Dedifferentiated amniotic fluid mesenchymal stem cell (primary cell): ENCODE data around the gene ZSWIM4.
"Not testable (repeated sequence)": the region's sequence is repeated elsewhere in the genome, so short reads cannot be mapped to it uniquely, and the experiment has no call there.

Source experiments
- DNase-seq: peaks from one replicate; pipeline ENCODE4 v3.0.0-alpha.2; 2016; ENCODE audit errors: extremely low spot score

ZSWIM4 gene

DNA sequence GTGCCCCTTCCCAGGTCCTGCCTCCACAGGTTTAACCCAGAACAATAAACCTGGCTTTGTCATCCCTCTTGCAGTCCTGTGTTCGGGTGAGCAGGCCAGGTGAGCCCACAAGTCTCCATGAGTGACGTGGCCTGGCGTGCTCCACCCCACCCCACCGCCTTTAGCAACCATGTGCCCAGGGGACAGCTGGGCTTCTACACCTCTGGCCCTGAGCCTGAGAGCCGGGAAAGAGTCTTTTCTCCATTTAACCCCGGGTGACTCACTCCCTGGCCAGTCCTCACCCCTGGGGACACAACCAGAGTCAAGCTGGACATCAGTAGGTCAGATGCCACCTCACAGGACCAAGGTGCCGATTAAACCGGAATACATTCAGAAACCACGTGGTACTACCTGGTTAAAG lies 16.8 kb upstream of the ZSWIM4 start:
- DNase-seq: no peak

DNA sequence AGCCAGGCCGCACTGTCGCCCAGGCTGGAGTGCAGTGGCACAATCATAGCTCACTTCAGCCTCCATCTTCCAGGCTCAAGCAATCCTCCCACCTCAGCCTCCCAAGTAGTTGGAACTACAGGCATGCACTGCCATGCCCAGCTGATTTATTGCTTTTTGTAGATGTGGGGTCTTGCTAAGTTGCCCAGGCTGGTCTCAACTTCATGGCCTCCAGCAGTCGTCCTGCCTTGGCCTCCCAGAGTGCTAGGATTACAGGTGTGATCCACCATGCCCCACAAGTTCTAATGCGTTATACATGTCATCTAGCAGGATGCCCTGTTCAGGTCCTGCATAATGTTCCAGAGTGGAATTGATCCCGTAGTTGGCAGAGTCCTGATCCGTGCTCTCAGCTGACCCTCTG lies 16.4 kb upstream of the ZSWIM4 start:
- DNase-seq: no peak

DNA sequence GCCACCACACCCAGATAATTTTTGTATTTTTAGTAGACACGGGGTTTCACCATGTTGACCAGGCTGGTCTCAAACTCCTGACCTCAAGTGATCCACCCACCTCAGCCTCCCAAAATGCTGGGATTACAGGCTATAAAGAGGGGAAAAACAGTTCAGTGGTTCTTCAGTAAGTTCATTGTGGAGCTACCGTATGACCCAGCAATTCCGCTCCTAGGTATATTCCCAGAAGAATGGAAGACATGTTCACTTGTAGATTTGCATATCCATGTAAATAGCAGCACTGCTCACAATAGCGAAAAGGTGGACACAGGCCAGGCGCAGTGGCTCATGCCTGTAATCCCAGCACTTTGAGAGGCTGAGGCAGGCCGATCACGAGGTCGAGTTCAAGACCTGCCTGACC lies 15.4 kb upstream of the ZSWIM4 start:
- DNase-seq: not testable (repeated sequence)

DNA sequence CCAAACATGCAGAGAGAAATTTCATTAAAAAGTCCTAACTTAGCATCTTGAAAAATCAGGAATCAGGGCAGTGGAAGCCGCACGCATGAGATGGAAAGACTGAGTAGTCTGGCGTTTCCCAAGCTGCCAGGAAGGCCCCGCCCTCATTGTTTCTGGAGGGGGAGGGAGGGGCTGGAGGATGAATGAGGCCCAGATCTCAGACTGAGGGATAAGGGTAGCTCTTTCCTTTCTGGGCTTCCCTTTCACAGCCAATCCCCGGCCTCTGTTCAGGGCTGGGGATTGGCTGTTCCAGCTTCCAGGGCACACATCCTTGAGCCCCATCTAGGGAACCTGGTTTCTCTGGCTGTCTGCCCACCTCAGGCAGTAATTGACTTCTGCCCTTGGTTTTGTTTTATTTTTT lies 13.7 kb upstream of the ZSWIM4 start:
- DNase-seq: peak; percentile 95

GRCh38 chr19:13782537-13782936 lies 12.7 kb upstream of the ZSWIM4 start:
- no peak for DNase-seq

GRCh38 chr19:13783565-13784500 lies 11.4 kb upstream of the ZSWIM4 start:
- DNase-seq: no peak

- DNase-seq: peak; percentile 62
Measured at GRCh38 chr19:13784731-13785452, 10.4 kb upstream of the ZSWIM4 start.

DNA sequence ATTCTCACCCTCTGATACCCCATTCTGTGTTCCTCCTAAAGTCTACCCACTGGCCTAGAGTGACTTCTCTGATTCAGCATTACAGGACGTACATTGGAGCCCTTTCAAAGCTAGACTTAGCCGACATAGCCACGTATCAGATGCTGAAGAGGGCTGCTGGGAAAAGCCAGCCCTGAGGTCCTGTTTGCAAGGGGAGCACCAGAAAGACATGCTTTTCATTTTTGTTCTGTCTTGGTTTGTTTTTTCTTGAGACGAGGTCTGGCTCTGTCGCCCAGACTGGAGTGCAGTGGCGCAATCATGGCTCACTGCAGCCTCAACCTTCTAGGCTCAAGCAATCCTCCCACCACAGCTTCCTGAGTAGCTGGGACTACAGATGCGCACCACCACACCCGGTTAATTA lies 6.3 kb upstream of the ZSWIM4 start:
- DNase-seq: peak; percentile 39

- no peak for DNase-seq
Measured at GRCh38 chr19:13790354-13790753, 4.9 kb upstream of the ZSWIM4 start.

- DNase-seq: not testable (repeated sequence)
Measured at GRCh38 chr19:13793317-13793716, 1.9 kb upstream of the ZSWIM4 start.

DNA sequence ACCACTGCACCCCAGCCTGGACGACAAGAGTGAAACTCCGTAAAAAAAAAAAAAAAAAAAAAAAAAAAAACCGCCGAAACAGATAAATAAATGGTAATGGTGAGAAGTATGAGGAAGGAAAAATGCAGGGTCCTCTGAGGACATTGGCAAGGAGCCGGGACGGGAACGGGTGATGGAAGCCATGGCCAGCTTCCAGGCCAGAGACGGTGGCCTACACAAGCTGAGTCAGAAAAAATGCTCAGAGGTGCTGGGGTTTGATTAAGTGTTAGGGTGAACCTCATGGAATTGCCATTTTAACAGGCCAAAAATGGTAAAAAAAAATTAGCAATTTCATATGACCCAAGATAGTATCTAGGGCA lies 866 bp upstream of the ZSWIM4 start:
- peak; percentile 64 for DNase-seq

GRCh38 chr19:13795595-13796300 lies 505 bp downstream of the ZSWIM4 start:
- no peak for DNase-seq

GRCh38 chr19:13796301-13797057 lies 1.2 kb downstream of the ZSWIM4 start:
- DNase-seq: peak; percentile 88

DNA sequence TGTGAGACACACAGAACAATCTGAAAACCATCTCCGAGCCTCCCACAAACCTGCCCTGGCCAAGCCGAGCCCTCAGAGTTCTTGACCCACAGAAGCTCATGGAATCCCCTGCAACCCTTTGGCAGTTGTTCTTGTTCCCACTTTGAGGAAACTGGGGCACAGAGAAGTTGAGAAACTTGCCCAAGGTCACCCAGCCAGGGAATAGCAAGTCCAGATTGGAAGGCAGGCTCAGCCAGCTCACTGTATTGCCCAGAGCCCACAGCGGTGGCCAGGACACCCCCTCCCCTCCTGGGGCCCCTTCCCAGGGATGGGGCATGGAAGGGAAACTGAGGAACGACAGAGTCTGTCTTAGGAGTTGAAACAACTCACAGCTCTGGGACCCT lies 1.8 kb downstream of the ZSWIM4 start:
- no peak for DNase-seq

DNA sequence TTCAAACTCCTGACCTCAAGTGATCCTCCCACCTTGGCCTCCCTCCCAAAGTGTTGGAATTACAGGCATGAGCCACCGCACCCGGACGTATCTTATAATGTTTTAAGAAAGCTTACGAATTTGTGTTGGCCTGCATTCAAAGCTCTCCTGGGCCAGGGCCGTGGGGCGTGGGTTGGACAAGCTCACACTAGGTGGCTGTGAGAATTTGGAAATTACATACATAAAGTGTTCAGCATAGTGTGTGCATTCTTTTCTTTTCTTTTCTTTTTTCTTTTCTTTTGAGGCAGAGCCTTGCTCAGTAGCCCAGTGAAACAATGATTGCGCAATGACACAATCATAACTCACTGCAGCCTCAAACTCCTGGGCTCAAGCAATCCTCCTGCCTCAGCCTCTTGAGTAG lies 2.6 kb downstream of the ZSWIM4 start:
- no peak for DNase-seq

DNA sequence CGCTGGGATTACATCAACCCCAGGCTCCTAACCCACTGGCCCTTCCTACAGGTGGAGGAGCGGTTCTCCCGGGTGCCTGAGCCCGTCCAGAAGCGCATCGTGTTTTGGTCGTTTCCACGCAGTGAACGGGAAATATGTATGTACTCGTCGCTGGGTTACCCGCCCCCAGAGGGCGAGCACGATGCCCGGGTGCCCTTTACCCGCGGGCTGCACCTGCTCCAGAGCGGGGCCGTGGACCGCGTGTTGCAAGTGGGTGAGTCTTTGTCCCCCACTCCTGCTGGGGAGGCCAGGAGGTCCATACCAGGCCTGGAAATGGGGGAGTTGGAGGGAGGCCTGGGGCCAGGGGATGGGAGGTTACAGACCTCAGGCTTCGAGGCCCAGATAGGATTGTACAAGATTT lies 4.4 kb downstream of the ZSWIM4 start:
- no peak for DNase-seq

DNA sequence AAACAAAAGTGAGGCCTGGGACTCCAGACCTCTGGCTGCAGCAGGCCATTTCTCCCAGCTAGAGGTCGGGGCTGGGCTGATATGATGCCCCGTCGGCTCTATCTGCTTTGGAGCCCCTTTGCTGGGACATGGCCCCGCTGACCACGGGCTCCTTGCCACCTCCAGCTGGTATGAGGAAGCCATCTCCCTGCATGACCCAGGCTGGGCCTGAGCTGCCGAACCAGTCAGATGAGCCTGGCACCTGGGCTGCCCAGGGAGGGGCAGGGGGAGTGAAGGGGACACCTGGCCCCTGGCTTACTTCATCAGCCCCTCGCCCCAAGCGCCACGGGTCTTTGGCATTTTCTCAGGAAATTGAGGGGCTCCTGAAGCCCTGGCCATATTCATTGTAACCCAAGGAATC lies 7.8 kb downstream of the ZSWIM4 start:
- no peak for DNase-seq

DNA sequence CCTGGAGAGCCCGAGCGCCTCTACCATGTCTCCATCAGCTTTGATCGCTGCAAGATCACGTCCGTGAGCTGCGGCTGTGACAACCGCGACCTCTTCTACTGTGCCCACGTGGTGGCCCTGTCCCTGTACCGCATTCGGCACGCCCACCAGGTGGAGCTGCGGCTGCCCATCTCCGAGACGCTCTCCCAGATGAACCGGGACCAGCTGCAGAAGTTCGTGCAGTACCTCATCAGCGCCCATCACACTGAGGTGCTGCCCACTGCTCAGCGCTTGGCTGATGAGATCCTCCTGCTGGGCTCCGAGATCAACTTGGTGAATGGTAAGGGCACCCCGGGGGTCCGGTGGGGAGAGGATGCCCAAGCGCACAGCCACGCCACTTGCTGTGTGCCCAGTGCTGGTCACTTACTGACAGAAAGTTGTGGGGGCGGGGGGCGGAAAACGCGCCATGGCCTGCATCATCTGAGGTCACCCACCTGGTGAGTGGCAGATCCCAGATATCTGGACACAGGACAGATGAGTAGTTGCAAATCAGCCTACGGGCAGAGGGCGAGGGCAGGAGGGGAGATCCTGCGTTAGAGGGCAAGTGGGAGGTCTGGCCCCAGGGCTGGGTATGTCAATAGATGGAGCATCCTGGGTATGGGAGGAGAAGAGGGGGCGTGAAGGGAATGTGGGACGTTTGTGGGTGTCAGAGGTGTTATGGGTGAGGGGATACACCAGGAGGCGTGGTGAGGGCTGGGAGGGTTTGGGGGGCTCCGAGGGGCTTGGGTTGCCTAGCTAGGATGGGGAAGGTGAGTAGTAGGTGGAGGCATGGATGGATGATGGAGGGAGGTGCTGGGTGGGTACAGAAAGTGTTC lies 9.8 kb downstream of the ZSWIM4 start:
- no peak for DNase-seq

- DNase-seq: no peak
Measured at GRCh38 chr19:13806728-13807127, 11.5 kb downstream of the ZSWIM4 start.

DNA sequence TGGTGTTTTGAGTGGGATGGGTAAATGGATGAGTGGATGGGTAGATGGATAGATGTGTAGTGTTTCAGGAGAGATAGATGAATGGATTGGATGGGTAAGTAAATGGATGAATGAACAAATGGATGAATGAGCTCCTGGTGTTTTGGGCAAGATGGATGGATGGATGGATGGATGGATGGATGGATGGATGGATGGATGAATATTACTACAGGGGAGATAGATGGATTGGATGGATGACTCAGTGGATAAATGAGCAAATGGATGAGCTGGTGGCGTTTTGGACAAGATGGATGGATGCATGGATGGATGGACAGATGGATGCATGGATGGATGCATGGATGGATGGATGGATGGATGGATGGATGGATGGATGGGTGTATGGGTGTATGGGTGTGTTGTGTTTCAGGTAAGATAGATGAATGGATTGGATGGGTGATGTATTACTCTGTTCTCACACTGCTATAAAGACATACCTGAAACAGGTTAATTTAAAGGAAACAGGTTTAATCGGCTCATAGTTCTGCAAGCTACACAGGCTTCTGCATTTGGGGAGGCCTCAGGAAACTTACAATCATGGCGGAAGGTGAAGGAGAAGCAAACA lies 12.3 kb downstream of the ZSWIM4 start:
- no peak for DNase-seq
